GM21576 (cell line): ENCODE measurements around the gene MET.

Experiments used
- ATAC-seq: cut with Tn5 transposase; IDR thresholded peaks from one replicate; pipeline ENCODE4 v1.9.1; 2021; ENCODE audit warnings: mild to moderate bottlenecking, moderate library complexity; ENCODE audit not compliant: unreplicated experiment

Gene MET

GRCh38 chr7:116724560-116725231, 52.7 kb downstream of the MET start:
- no peak for ATAC-seq

- no peak for ATAC-seq
Observed at GRCh38 chr7:116726149-116726548, 54.2 kb downstream of the MET start.

GRCh38 chr7:116726713-116727431, 54.9 kb downstream of the MET start:
- no peak for ATAC-seq

DNA sequence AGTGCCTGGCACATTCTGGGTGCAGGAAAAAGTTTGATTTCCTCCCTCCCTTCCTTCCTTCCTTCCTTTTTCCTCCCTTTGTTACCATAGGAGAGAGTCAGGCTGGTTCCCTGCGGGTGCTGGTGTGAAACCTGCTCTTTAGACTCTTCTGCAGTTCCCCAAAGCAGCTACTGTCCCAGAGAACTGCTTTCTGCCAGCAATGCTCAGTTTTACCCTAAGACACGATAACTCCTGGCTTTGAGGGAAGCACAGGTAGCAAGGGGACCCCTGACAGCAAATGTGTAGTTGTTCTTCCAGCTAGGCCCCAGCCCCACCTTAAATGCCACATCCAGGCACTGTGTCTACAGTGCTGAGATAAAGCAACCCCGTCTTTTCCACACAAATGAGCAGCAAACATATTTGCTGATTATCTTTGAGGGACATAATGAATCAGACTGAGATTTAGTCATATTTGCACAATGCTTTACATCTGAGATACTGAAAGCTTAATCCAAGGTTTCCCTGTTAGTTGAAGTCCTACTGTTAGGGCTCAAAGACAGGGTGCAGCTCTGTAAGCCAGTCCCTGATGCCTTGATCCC, 55.5 kb downstream of the MET start:
- ATAC-seq: no peak

DNA sequence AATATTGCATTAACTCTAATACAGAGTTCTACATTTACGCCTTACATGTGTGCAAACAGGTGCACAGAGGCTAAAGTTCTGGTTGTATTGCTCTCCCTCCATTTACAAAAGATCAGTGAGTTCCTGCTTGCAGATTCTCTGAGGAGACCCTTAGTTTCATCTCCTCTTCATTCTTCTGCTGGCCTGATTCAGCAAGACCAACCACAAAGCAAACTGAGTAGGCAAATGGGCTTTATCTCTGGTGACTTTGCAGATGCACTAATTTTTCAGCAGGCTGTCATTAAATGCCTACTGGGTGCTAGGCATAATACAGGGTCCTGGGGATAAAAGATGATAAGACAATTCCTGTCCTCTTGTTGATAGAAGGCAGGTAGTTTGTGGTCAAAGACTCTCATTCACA, 56.4 kb downstream of the MET start:
- ATAC-seq: no peak

DNA sequence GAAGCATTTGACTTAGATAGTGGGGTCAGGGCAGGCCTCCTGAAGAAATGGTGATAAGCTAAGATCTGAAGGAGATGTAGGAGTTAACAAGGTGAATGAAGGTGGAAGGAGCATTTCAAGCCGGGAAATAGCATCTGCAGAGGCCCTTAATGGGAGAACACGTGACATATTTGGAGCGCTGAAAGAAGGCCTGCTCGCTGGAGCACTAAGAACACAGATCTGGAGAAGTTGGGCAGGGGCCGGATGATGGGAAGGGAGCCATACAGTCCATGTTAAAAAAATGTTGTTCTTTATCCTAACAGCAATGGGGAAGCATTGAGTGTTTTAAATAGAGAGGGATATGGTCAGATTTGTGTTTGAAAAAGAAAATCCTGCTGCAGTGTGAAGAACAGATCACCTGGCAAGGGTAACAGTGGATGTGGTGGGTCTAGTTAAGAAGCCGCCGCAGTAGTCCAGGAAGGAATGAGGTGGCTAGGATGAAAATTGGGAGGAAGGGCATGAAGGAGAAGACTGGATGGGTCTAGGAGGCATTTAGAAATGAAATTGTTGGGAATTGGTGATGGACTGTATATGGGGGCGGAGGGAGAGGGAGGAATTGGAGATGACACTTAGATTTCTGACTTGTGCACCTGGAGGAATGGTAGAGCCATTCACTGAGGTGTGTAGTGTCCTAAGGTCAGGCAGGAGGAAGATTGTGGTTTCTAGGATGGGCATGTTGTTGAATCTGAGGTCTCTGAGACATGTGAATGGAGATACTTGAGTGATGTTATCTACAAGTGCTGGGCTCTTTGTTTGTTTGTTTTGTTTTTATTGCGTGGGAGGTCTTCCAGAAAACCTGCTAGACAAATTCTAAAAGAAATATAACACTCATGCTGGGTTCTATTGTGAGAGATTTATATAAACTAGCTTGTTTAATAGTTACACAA, 58.4 kb downstream of the MET start:
- no peak for ATAC-seq

DNA sequence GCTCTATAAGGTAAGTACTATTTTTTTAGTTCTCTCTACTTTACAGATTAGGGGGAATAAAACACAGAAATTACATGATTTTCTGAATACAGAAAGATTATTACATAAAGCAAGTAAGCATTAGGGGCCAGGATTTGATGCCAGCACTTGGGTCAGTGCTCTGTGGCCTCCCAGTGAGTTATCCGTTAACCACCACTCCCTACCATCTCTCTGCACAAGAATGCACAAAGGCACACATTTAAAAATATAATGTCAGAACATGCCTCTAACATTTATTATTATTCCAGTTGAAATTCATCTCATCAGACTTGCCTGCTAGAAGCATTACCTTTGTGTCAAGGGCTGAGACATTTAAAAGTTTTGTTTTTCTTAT, 59.0 kb downstream of the MET start:
- no peak for ATAC-seq

- ATAC-seq: no peak
Observed at GRCh38 chr7:116731445-116732335, 59.7 kb downstream of the MET start.

DNA sequence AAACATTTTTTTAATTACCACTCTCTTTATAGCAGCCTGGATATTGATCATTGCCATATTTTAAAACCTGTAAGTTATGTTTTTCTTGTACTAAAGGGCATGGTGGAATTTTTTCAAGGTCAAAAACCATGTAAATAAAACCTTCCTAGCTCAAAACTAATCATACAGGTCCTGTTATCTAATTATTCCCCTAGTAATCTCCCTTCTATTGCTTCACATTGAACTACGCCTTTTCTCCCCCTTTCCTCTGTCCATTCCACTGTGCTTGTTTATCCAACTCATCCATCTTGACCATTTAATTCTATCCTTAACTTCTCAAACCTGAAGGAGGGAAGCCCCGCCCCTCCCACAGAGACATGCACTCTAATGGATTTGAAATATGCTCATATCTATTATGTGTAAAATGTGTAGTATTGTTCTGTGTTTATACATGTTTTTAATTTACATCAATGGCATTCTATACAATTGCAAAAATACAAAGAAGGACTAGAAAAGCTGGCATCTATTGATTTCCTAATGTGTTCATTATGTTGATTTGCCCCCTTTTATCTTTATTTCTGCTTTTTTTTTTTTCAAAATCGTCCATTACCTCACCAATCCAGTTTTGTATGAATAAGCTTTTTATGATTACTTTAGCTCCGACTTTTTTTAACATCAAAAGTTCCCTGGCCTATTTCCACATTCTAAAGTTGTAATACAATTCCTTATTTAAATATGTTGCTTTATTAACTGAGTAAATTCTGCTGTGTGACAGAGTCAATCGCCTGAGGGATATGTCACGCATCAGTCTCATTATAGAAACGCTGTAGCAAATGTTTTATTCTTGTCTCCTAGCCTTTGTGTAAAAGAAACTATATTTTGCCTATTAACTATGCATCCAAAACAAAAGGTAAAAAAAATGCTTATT, 61.0 kb downstream of the MET start:
- ATAC-seq: no peak

DNA sequence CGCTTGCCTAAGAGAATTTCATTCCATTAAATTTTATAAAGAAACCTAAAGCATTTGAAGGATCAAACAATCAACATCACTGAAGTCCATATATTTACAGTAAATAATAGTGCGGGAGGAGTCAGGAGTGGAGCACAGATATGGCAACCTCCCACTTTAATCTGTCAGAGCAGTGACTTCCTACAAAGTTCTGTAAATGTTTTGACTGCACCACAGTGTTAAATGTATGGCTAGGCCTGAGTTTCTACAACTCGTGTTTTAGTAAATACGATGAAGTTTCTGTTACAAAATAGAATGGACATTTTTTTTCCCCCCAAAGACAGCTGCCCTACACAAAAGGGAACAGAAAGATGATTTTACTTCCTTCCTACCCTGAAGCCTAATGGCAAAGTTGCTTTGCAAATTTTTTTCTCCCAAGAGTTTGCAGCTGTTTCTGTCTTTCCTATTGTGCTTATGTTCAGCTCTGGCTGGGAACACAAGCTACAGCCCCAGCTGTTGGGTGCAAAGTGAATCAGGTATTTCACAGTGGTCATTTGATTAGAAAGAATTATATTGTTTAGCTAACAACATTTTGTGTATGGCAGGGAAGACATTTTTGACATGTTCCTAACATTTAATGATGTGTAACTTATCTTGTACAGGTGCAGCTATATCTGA, 62.1 kb downstream of the MET start:
- no peak for ATAC-seq

DNA sequence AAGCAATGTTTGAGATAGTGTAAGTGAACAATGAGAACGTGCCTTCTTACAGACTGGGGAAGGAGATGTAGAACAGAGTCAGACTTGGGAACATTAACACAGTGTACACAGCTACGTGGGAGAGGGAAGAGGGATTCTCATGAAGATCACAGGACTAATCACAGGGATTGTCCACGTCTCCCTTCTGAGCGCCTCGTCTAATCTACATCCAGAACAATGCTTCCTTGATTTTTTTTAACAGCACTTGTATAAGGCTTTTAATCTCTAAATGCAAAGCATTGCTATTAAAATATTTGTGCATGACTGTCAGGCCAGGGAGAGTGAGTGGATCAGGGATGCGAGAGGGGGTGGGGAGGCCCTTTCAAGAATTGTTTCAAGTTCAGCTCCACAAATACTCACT, 62.7 kb downstream of the MET start:
- ATAC-seq: no peak

DNA sequence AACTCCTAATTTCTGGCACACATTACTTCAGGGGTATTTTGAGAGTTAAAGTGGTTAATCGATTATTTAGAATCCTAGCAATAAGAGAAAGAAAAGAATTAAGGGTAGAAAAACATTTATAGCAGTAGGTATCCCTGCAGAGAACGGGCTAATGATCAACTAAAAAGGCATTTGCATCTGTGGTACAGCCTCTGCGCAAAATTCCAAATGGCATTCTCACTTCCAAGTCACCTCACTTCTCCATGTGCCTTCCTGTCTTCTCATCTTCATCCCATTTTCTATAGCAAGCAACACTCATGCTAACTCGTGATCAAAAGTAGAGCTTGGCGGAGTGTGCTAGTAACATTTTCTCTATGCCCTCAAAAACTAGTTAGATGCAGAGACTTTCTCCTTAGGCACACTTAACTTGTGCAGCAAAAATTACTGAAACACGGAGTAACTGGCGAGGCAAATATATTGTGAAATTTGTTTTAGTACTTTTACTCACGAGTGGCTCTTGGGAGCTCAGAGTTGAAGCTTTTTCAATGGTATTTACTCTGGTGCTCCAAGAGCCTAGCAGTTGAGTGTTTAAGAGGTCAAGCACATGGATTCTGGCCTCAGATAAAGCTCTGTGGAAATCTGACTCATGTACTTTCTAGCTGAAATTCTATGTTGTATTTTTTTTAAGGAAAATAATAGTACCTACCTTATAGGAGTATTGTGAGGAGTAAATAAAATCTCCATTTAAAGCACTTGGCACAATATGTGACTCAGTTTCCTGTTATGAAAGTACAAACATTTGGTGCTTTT, 65.1 kb downstream of the MET start:
- no peak for ATAC-seq

DNA sequence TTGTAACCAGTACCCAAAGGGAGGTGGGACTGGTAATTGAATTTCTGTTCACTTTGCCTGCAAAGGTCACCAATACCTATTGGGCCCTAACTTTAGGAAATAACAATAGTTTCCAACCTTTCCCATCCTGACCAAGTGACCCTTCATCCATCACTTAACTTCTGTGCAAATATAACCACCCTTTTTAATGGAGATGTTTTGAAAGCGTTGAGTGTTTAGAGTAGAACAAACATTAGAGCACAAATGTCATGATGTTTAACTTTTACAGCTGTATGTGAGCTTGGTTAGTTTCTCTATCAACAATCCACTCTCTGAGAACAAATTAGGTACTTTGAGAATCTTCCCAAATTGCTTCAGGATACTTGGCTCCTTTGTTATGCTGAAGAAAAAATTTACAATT, 66.4 kb downstream of the MET start:
- no peak for ATAC-seq

DNA sequence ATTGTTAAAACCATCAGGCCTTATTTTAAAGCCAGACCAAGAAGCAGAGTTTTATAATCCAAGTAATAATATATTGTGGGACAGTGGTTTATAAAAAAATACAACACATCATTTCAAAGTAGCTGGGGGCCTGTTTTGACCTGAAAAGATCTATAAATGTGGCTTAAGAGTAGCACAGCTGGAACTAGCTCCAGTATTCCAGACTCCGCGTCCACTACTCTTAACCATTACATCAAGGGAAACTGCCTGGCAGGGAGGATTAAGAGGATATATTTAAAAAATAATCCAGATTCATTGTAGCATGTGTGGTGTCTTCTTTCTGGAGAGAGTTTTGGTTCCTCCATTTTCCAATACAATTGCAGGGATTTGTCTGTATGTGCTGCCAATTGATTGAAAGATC, 67.3 kb downstream of the MET start:
- no peak for ATAC-seq

- ATAC-seq: no peak
Observed at GRCh38 chr7:116740231-116740630, 68.2 kb downstream of the MET start.

DNA sequence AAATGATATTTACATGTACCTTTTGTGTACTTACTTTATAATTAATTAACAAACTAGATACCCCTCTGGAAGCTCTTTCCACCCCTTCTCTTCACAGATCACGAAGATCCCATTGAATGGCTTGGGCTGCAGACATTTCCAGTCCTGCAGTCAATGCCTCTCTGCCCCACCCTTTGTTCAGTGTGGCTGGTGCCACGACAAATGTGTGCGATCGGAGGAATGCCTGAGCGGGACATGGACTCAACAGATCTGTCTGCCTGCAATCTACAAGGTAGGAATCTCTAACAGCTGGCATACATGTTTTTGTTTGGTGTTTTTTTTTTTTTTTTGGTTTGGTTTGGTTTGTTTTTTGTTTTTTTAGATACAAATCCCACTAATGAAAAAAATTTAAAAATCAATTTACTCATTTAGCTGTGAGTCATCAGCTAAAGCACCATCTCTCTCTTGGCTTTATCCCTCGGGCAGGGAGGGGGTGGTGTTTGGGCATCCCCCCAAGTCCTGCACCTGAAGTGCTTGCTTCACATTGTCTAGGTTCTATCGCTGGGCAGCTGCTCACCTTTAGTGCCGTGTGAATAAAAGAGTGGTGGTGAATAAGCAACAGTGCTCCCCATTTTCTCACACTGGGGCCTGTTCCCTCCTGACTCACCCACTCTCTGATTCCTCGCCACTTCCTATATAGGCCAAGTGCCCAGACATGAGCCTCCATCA, 68.9 kb downstream of the MET start:
- no peak for ATAC-seq

- ATAC-seq: no peak
Observed at GRCh38 chr7:116741625-116742316, 69.8 kb downstream of the MET start.
